GM21825 (cell line): ENCODE measurements around the gene STX4.

Experiments
- ATAC-seq: cut with Tn5 transposase; IDR thresholded peaks from one replicate; pipeline ENCODE4 v1.9.1; 2021; ENCODE audit warnings: mild to moderate bottlenecking, moderate library complexity; ENCODE audit not compliant: unreplicated experiment

The STX4 gene

GRCh38 chr16:31061813-31062440, 28.6 kb downstream of the STX4 start:
- no peak for ATAC-seq

DNA sequence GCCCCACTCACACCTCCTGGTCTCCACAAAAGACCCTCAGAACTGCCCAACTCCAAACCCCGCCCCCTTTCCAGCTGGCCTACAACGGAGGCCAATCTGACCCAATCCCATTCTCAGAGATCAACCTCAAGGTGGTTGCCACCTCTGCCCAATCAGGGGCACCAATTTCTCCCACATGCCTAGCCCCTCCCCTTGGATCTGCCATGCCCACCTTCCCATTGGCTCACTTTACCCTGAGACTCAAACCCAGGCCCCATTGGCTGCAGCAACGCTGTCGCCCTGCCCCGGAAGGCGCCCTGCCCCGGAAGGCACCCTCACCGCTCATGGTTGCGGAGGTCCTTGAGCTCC, 30.1 kb downstream of the STX4 start:
- no peak for ATAC-seq

GRCh38 chr16:31063843-31064611, 30.7 kb downstream of the STX4 start:
- no peak for ATAC-seq

DNA sequence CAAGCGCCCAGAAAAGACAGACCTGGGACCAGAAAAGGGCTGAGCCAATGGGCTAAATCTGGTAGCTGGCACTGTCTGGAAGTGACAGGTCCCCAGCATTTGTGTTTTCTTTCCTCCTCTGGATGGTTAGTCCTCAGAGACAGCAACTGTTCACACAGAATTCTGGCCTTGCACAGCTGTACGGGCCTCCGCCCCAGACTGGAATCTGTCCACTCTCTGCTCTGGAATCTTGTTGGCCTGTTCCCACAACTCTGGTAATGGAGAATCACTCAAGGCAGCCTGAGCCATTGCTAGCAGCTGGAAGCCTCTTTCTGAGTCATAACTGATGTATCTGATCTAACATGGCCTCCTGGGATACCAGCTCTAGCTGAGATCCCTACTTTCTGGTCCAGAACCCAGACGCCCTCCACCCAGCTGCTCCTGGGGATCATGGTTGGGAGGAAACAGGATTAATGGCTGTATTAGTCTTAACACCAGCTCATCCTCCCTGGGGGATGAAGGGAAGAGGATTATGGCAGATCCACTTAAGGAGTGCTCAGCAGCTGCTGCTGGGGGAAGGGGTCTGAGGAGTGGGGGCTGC, 31.6 kb downstream of the STX4 start:
- ATAC-seq, result no peak

GRCh38 chr16:31067342-31067741, 34.0 kb downstream of the STX4 start:
- no peak for ATAC-seq

DNA sequence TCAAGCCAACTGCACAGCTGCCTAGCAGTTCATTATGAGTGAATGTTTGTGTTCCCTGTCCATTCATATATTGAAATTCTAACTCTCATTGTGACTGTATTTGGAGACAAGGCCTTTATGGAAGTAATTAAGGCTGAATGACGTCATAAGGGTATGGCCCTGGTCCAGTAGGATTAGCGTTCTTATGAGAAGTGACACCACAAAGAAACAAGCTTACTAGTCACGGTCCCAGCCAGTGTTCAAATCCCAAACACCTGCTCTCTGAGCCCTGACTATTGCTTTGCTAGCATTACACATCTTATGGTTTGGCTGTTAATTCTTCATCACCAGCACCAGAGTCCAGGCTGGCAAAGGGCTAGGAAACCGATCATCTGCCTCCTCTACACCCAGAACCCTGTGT, 38.5 kb downstream of the STX4 start:
- no peak for ATAC-seq

- ATAC-seq, result no peak
Measured at GRCh38 chr16:31072540-31073141, 39.3 kb downstream of the STX4 start.

GRCh38 chr16:31073142-31073969, 40.0 kb downstream of the STX4 start:
- ATAC-seq, result peak; percentile 45

- peak; percentile 74 for ATAC-seq
Measured at GRCh38 chr16:31073970-31074813, 40.8 kb downstream of the STX4 start, which contains the start of the genes ZNF646 and ZNF668. Gene ZNF646 (plus strand): TSS chr16:31074422. CDS start chr16:31076325, 1,903 bp downstream. Gene ZNF668 (minus strand): TSS chr16:31074240. CDS start chr16:31064459, 9,781 bp downstream.

GRCh38 chr16:31074814-31075183, 41.4 kb downstream of the STX4 start:
- no peak for ATAC-seq

DNA sequence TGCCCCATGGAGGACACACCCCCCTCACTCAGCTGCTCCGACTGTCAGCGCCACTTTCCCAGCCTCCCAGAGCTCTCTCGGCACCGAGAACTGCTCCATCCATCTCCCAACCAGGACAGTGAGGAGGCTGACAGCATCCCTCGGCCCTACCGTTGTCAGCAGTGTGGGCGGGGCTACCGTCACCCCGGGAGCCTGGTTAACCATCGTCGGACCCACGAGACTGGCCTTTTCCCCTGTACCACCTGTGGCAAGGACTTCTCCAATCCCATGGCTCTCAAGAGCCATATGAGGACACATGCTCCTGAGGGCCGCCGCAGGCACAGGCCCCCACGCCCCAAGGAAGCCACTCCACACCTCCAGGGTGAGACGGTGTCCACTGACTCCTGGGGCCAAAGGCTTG, 43.0 kb downstream of the STX4 start:
- no peak for ATAC-seq

DNA sequence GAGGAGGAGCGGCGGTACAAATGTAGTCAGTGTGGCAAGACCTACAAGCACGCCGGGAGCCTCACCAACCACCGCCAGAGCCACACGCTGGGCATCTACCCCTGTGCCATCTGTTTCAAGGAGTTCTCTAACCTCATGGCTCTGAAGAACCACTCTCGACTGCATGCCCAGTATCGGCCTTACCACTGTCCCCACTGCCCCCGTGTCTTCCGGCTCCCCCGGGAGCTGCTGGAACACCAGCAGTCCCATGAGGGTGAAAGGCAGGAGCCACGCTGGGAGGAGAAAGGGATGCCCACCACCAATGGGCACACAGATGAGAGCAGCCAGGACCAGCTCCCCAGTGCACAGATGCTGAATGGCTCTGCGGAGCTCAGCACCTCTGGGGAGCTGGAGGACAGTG, 43.7 kb downstream of the STX4 start:
- ATAC-seq, result no peak

- no peak for ATAC-seq
Measured at GRCh38 chr16:31077592-31078396, 44.4 kb downstream of the STX4 start.

- no peak for ATAC-seq
Measured at GRCh38 chr16:31078597-31079341, 45.4 kb downstream of the STX4 start.

DNA sequence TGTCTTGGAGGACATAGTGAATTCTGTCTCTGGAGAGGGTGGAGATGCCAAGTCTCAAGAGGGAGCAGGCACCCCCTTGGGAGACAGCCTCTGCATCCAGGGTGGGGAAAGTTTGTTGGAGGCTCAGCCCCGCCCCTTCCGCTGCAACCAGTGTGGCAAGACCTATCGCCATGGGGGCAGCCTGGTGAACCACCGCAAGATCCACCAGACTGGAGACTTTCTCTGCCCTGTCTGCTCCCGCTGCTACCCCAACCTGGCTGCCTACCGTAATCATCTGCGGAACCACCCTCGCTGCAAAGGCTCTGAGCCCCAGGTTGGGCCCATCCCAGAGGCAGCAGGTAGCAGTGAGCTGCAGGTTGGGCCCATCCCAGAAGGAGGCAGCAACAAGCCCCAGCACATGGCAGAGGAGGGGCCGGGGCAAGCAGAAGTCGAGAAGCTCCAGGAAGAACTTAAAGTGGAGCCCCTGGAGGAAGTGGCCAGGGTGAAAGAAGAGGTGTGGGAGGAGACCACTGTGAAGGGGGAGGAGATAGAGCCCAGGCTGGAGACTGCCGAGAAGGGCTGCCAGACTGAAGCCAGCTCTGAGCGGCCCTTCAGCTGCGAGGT, 46.1 kb downstream of the STX4 start:
- no peak for ATAC-seq

DNA sequence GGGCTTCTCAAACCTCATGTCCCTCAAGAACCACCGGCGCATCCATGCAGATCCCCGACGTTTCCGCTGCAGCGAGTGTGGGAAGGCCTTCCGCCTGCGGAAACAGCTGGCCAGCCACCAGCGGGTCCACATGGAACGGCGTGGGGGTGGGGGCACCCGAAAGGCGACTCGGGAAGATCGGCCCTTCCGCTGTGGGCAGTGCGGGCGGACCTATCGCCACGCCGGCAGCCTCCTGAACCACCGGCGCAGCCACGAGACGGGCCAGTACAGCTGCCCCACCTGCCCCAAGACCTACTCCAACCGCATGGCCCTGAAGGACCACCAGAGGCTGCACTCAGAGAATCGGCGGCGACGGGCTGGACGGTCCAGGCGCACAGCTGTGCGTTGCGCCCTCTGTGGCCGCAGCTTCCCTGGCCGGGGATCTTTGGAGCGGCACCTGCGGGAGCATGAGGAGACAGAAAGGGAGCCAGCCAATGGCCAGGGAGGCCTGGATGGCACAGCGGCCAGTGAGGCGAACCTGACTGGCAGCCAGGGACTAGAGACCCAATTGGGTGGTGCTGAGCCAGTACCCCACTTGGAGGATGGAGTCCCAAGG, 46.8 kb downstream of the STX4 start:
- no peak for ATAC-seq

DNA sequence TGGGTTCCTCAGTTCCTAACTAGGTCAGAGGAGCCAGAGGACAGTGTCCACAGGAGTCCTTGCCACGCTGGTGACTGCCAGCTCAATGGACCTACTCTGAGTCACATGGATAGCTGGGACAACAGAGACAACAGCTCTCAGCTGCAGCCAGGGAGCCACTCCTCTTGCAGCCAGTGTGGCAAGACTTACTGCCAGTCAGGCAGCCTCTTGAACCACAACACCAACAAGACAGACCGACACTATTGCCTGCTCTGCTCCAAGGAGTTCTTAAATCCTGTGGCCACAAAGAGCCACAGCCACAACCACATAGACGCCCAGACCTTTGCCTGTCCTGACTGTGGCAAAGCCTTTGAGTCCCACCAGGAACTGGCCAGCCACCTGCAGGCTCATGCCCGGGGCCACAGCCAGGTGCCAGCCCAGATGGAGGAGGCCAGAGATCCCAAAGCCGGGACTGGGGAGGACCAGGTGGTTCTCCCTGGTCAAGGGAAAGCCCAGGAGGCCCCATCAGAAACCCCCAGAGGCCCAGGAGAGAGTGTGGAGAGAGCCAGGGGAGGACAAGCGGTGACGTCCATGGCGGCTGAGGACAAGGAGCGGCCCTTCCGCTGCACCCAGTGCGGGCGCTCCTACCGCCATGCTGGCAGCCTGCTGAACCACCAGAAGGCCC, 47.5 kb downstream of the STX4 start:
- ATAC-seq, result no peak
